HEK293 (cell line): Measurements from ENCODE around the gene ADGRD1.

Experiments used
- GLI4 ChIP-seq: fragments of 450-650 bp; formaldehyde crosslinking; IDR thresholded peaks from 2 replicates; pipeline ENCODE4 v1.5.1; 2016; ENCODE audit warnings: missing biosample characterization, missing genetic modification characterization
- GLIS2 ChIP-seq: fragments of 450-650 bp; formaldehyde crosslinking; IDR thresholded peaks from 2 replicates; pipeline ENCODE4 v1.5.1; 2016; ENCODE audit warnings: missing biosample characterization, missing genetic modification characterization
- ZNF211 ChIP-seq: fragments of 450-650 bp; formaldehyde crosslinking; IDR thresholded peaks from 2 replicates; pipeline ENCODE4 v1.5.1; 2016; ENCODE audit warnings: low read depth, missing biosample characterization, missing genetic modification characterization
- ZNF324 ChIP-seq: fragments of 450-650 bp; formaldehyde crosslinking; IDR thresholded peaks from 2 replicates; pipeline ENCODE4 v1.5.1; 2016; ENCODE audit warnings: missing biosample characterization, missing genetic modification characterization
- ZNF660 ChIP-seq: fragments of 450-650 bp; IDR thresholded peaks from 2 replicates; pipeline ENCODE4 v1.5.1; 2018; ENCODE audit warnings: missing biosample characterization, mild to moderate bottlenecking, missing genetic modification characterization
- ZNF777 ChIP-seq: fragments of 450-650 bp; formaldehyde crosslinking; IDR thresholded peaks from 2 replicates; pipeline ENCODE4 v1.5.1; 2017; ENCODE audit warnings: missing biosample characterization, missing genetic modification characterization, borderline replicate concordance

ADGRD1 gene

DNA sequence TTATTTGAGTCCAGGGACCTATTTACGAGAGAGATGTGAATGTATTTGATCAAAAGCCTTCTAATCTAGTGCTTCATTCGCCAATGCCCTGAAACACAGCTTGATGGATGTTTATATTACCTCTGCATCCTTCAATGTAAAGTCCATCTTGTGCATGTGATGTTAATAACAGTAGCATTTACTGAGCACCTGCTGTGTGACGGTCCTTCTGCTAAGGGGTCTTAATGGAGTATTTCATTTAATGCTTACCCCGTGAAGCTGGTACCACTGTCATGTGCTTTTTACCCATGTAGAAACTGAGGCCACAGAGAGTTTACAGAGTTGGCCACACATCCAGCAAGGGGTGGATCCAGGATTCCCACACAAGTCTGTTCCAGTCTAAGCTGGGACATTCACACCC is 237.3 kb downstream of the ADGRD1 start (continued):
- TF ChIP-seq ZNF777 (tag by site-specific recombination) = no peak
- no peak for TF ChIP-seq GLIS2
- no peak for TF ChIP-seq ZNF211
- no peak for TF ChIP-seq GLI4 (tag by site-specific recombination)
- no peak for TF ChIP-seq ZNF660 (tag by site-specific recombination)
- TF ChIP-seq ZNF324 (tag by site-specific recombination) = no peak
